WTC11 (cell line): ENCODE results near the gene NRG3. TPM values are rescaled to one million over a fixed set of nuclear protein-coding genes. Genes with fewer than 3 reads are reported as not detected.
A peak's percentile ranks its signal among the peaks of the same experiment; 100 is the strongest.
"Not testable (repeated sequence)": the region's sequence is repeated elsewhere in the genome, so short reads cannot be mapped to it uniquely, and the experiment has no call there.

Source experiments
- ATAC-seq: fragments of 200-7000 bp; cut with Tn5 transposase; 2 replicates; pipeline ENCODE4 v1.10.0; 2021; ENCODE audit warnings: mild to moderate bottlenecking, moderate library complexity
- CTCF ChIA-PET: fragments of 300-600 bp; sonication (Branson Sonifier 250); formaldehyde crosslinking; loops from one replicate; lab custom pipeline; 2021; ENCODE audit warnings: antibody characterized with exemption; lab: Charles Lee
- POLR2A ChIA-PET: fragments of 350-600 bp; sonication (Branson Sonifier 250); formaldehyde crosslinking; loops from one replicate; lab custom pipeline; 2021; ENCODE audit warnings: antibody characterized with exemption; lab: Charles Lee
- DNase-seq: peaks from one replicate; pipeline ENCODE4 v3.0.0; 2021; ENCODE audit warnings: low spot score
- H3K27ac Mint-ChIP-seq: 2 replicates; pipeline ENCODE4 v1.8.0; 2021; ENCODE audit warnings: mixed read lengths
- H3K27me3 Mint-ChIP-seq: 2 replicates; pipeline ENCODE4 v1.8.0; 2021; ENCODE audit warnings: low read depth, mild to moderate bottlenecking, moderate library complexity, mixed read lengths
- H3K36me3 Mint-ChIP-seq: 2 replicates; pipeline ENCODE4 v1.8.0; 2021; ENCODE audit warnings: mixed read lengths
- H3K4me1 Mint-ChIP-seq: 2 replicates; pipeline ENCODE4 v1.8.0; 2022; ENCODE audit warnings: mixed read lengths
- H3K4me3 Mint-ChIP-seq: 2 replicates; pipeline ENCODE4 v1.8.0; 2021; ENCODE audit warnings: mild to moderate bottlenecking, moderate library complexity, mixed read lengths
- H3K9me3 Mint-ChIP-seq: 2 replicates; pipeline ENCODE4 v1.8.0; 2021; ENCODE audit warnings: mixed read lengths
- CREB1 ChIP-seq: sonication (generic); formaldehyde crosslinking; IDR thresholded peaks from 2 replicates; pipeline ENCODE4 v1.8.0; 2023; ENCODE audit warnings: mild to moderate bottlenecking, missing genetic modification reagents
- CREM ChIP-seq: sonication (generic); formaldehyde crosslinking; IDR thresholded peaks from 2 replicates; pipeline ENCODE4 v1.8.1; 2022; ENCODE audit warnings: mild to moderate bottlenecking, missing genetic modification reagents, moderate library complexity
- EMX1 ChIP-seq: fragments of 250-450 bp; sonication (Bioruptor Pico); IDR thresholded peaks from 2 replicates; pipeline ENCODE4 v1.8.0; 2021; ENCODE audit warnings: mild to moderate bottlenecking
- FOXP1 ChIP-seq: sonication (generic); formaldehyde crosslinking; IDR thresholded peaks from 2 replicates; pipeline ENCODE4 v1.8.0; 2022; ENCODE audit warnings: missing genetic modification reagents, mild to moderate bottlenecking, moderate library complexity, borderline replicate concordance
- GABPB1 ChIP-seq: sonication (generic); formaldehyde crosslinking; IDR thresholded peaks from 2 replicates; pipeline ENCODE4 v1.8.1; 2023; ENCODE audit warnings: mild to moderate bottlenecking, missing genetic modification reagents
- JAZF1 ChIP-seq: fragments of 250-450 bp; sonication (Bioruptor Pico); IDR thresholded peaks from 2 replicates; pipeline ENCODE4 v1.9.0; 2021; ENCODE audit warnings: moderate library complexity, mild to moderate bottlenecking, inconsistent platforms
- JUN ChIP-seq: sonication (generic); formaldehyde crosslinking; IDR thresholded peaks from 2 replicates; pipeline ENCODE4 v1.8.0; 2023; ENCODE audit warnings: mild to moderate bottlenecking, missing genetic modification reagents
- MYBL2 ChIP-seq: sonication (generic); formaldehyde crosslinking; IDR thresholded peaks from 2 replicates; pipeline ENCODE4 v1.8.1; 2023; ENCODE audit warnings: mild to moderate bottlenecking, moderate library complexity, missing genetic modification reagents
- PRRX2 ChIP-seq: fragments of 250-450 bp; sonication (Bioruptor Pico); IDR thresholded peaks from 2 replicates; pipeline ENCODE4 v1.8.0; 2021; ENCODE audit warnings: mild to moderate bottlenecking
- RORB ChIP-seq: fragments of 250-450 bp; sonication (Bioruptor Pico); IDR thresholded peaks from 2 replicates; pipeline ENCODE4 v1.9.0; 2021; ENCODE audit warnings: mild to moderate bottlenecking
- SMAD3 ChIP-seq: sonication (generic); formaldehyde crosslinking; IDR thresholded peaks from 2 replicates; pipeline ENCODE4 v1.8.0; 2022; ENCODE audit warnings: missing genetic modification reagents, mild to moderate bottlenecking, borderline replicate concordance
- SOX15 ChIP-seq: fragments of 250-450 bp; sonication (Bioruptor Pico); IDR thresholded peaks from 2 replicates; pipeline ENCODE4 v1.9.0; 2021; ENCODE audit warnings: mild to moderate bottlenecking
- TCF7 ChIP-seq: sonication (generic); formaldehyde crosslinking; IDR thresholded peaks from 2 replicates; pipeline ENCODE4 v1.8.0; 2022; ENCODE audit warnings: mild to moderate bottlenecking, low read depth, missing genetic modification reagents, moderate library complexity
- TP53 ChIP-seq: sonication (generic); formaldehyde crosslinking; IDR thresholded peaks from 2 replicates; pipeline ENCODE4 v1.8.1; 2023; ENCODE audit warnings: mild to moderate bottlenecking, missing genetic modification reagents
- ZNF121 ChIP-seq: sonication (generic); formaldehyde crosslinking; IDR thresholded peaks from 2 replicates; pipeline ENCODE4 v1.8.0; 2023; ENCODE audit warnings: missing genetic modification reagents
- ZNF219 ChIP-seq: sonication (generic); formaldehyde crosslinking; IDR thresholded peaks from 2 replicates; pipeline ENCODE4 v1.8.0; 2023; ENCODE audit warnings: missing genetic modification reagents, mild to moderate bottlenecking, borderline replicate concordance
- ZNF232 ChIP-seq: sonication (generic); formaldehyde crosslinking; IDR thresholded peaks from 2 replicates; pipeline ENCODE4 v1.8.0; 2022; ENCODE audit warnings: mild to moderate bottlenecking, missing genetic modification reagents
- ZNF263 ChIP-seq: sonication (generic); formaldehyde crosslinking; IDR thresholded peaks from 2 replicates; pipeline ENCODE4 v1.8.1; 2022; ENCODE audit warnings: low read depth, mild to moderate bottlenecking, moderate library complexity, missing genetic modification reagents
- ZNF396 ChIP-seq: fragments of 250-450 bp; sonication (Bioruptor Pico); IDR thresholded peaks from 2 replicates; pipeline ENCODE4 v1.8.0; 2021; ENCODE audit warnings: mild to moderate bottlenecking, moderate library complexity, borderline replicate concordance
- ZNF416 ChIP-seq: fragments of 250-450 bp; sonication (Bioruptor Pico); IDR thresholded peaks from 2 replicates; pipeline ENCODE4 v1.9.0; 2021; ENCODE audit warnings: mild to moderate bottlenecking, inconsistent platforms
- ZNF423 ChIP-seq: fragments of 250-450 bp; sonication (Bioruptor Pico); IDR thresholded peaks from 2 replicates; pipeline ENCODE4 v2.1.2; 2022; ENCODE audit warnings: mild to moderate bottlenecking, moderate library complexity
- total RNA-seq: library from RNA; stranded (reverse); gene quantifications from 3 replicates; pipeline ENCODE4 v1.2.3, GENCODE V29; 2021
- TF ChIP-seq, protein P1 (sequence below): sonication (generic); formaldehyde crosslinking; IDR thresholded peaks from 2 replicates; pipeline ENCODE4 v1.8.1; 2022; ENCODE audit warnings: mild to moderate bottlenecking, missing genetic modification reagents, moderate library complexity, borderline replicate concordance
- TF ChIP-seq, protein P2 (sequence below): sonication (generic); formaldehyde crosslinking; IDR thresholded peaks from 2 replicates; pipeline ENCODE4 v1.8.1; 2023; ENCODE audit warnings: mild to moderate bottlenecking, moderate library complexity, missing genetic modification reagents
- TF ChIP-seq, protein P3 (sequence below): fragments of 250-450 bp; sonication (Bioruptor Pico); IDR thresholded peaks from 2 replicates; pipeline ENCODE4 v2.1.2; 2022; ENCODE audit warnings: mild to moderate bottlenecking, moderate library complexity
- TF ChIP-seq, protein P4 (sequence below): sonication (generic); formaldehyde crosslinking; conservative IDR thresholded peaks from 2 replicates; pipeline ENCODE4 v1.8.1; 2023; ENCODE audit warnings: mild to moderate bottlenecking, low read depth, missing genetic modification reagents, moderate library complexity

Gene NRG3
- total RNA-seq, 1 experiment from 2014 or later, result 7.0 TPM

DNA sequence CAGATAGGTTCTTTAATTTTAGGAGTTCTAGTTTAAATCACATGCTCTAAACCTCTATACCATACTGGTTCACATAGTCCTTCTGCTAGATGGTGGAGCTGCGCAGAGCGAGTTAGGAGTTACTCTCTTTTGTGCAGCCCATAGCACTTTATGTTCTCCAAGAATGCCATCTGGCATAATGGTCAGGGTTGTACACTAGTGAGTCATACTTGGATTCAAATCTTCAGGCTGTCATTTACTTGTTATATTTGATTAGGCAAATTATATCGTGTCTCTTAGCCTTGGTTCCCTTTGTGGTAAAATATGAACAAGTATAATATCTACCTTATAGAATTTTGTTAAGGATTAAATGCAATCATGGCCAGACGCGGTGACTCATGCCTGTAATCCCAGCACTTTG lies 1078.3 kb downstream of the NRG3 start (continued):
- TF ChIP-seq, protein P1, sequence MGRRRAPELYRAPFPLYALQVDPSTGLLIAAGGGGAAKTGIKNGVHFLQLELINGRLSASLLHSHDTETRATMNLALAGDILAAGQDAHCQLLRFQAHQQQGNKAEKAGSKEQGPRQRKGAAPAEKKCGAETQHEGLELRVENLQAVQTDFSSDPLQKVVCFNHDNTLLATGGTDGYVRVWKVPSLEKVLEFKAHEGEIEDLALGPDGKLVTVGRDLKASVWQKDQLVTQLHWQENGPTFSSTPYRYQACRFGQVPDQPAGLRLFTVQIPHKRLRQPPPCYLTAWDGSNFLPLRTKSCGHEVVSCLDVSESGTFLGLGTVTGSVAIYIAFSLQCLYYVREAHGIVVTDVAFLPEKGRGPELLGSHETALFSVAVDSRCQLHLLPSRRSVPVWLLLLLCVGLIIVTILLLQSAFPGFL, result no peak
- no peak for TF ChIP-seq ZNF416 (CRISPR knock-in tag)
- TF ChIP-seq, all 79 proteins: peak for 0

DNA sequence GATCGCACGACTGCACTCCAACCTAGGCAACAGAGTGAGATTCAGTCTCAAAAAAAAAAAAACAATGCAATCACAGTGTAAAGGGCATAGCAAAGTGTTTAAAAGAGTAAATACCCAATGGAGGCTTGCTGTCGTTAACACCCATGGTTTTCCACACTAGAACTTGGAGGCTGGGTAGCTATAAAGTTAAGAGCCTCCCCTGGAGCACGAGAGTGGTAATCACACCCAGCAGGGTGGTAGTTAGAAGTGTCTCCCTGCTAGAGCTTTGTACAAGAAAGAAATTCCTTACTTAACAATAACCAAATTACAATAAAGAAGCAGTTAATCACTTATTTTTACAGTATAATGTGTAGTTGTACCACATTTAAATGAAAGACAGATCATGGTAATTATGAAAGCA lies 1078.9 kb downstream of the NRG3 start:
- Mint-ChIP-seq H3K27ac (no peak overlapping the region), H3K27me3 (no peaks in the 10 kb centered on the region), H3K4me1 (peaks cover 7% of the 10 kb centered on the region; the same call in 1 of the 2 replicates), H3K9me3 (no peaks in the 10 kb centered on the region), H3K4me3 (no peak overlapping the region), H3K36me3 (no peaks in the 10 kb centered on the region)
- ATAC-seq, result peak; percentile 43
- ChIA-PET CTCF (interaction anchor here (0.7 to 1.5 kb wide), 7 partner anchors 15 to 804 kb away, joined by 3 to 4 read pairs (median 4); no protein-coding TSS in a partner anchor), POLR2A (no interaction called here)
- no peak for DNase-seq
- TF ChIP-seq TCF7 (CRISPR knock-in tag), result no peak
- no peak for TF ChIP-seq EMX1 (CRISPR knock-in tag)
- TF ChIP-seq ZNF423 (CRISPR knock-in tag), result no peak
- TF ChIP-seq ZNF121 (CRISPR knock-in tag), result no peak
- no peak for TF ChIP-seq ZNF232 (CRISPR knock-in tag)
- no peak for TF ChIP-seq JUN (CRISPR knock-in tag)
- TF ChIP-seq GABPB1 (CRISPR knock-in tag), result no peak
- no peak for TF ChIP-seq MYBL2
- TF ChIP-seq, protein P2, sequence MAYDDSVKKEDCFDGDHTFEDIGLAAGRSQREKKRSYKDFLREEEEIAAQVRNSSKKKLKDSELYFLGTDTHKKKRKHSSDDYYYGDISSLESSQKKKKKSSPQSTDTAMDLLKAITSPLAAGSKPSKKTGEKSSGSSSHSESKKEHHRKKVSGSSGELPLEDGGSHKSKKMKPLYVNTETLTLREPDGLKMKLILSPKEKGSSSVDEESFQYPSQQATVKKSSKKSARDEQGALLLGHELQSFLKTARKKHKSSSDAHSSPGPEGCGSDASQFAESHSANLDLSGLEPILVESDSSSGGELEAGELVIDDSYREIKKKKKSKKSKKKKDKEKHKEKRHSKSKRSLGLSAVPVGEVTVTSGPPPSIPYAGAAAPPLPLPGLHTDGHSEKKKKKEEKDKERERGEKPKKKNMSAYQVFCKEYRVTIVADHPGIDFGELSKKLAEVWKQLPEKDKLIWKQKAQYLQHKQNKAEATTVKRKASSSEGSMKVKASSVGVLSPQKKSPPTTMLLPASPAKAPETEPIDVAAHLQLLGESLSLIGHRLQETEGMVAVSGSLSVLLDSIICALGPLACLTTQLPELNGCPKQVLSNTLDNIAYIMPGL (CRISPR knock-in tag), result no peak
- no peak for TF ChIP-seq ZNF396 (CRISPR knock-in tag)
- TF ChIP-seq ZNF263 (CRISPR knock-in tag), result no peak

DNA sequence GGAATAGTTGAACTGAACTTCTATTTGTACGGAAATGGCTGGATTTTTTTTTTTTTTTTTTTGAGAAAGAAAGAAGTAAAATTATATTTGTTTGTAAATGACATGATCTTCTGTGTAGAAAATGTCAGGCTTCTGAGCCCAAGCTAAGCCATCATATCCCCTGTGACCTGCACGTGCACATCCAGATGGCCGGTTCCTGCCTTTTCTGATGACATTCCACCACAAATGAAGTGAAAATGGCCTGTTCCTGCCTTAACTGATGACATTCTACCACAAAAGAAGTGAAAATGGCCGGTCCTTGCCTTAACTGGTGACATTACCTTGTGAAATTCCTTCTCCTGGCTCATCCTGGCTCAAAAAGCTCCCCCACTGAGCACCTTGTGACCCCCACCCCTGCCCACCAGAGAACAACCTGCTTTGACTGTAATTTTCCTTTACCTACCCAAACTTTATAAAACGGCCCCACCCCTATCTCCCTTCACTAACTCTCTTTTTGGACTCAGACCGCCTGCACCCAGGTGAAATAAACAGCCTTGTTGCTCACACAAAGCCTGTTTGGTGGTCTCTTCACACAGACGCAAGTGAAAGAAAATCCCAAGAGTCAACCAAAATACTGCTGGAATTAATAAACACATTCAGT lies 1085.5 kb downstream of the NRG3 start:
- peak overlapping the region; percentile 66 for H3K27ac Mint-ChIP-seq
- ATAC-seq, H3K27me3 Mint-ChIP-seq, DNase-seq, H3K9me3 Mint-ChIP-seq, H3K4me3 Mint-ChIP-seq, H3K36me3 Mint-ChIP-seq, POLR2A ChIA-PET, CTCF ChIA-PET: not testable (repeated sequence)
- H3K4me1 Mint-ChIP-seq, result peaks cover 68% of the 10 kb centered on the region

DNA sequence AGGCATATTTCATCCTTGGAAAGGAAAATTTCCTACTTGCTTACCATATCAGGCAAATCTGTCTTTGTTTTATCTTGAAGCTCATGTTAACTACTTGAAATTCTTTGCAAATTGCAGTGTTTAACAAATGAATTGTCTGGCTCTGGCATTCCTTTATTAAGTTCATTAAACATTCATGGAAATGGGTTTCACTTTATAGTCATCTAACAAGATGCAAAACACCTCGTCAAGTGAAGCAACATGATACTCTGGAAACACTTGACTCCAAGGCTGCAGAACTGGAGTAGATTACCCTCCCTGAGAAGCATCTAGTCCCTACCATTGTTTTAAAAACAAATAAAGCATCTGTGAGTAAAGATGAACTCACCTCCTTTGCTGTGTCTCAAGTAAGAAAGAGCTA lies 1086.9 kb downstream of the NRG3 start:
- peak overlapping the region; percentile 29; the same call in 1 of the 2 replicates for H3K4me3 Mint-ChIP-seq
- ChIA-PET CTCF (no interaction called here), POLR2A (no interaction called here)
- DNase-seq (no peak), ATAC-seq (peak; percentile 76)
- H3K36me3 Mint-ChIP-seq, result no peaks in the 10 kb centered on the region
- H3K4me1 Mint-ChIP-seq, result peaks cover 74% of the 10 kb centered on the region
- H3K9me3 Mint-ChIP-seq, result no peaks in the 10 kb centered on the region
- H3K27ac Mint-ChIP-seq, result peak overlapping the region; percentile 96
- no peaks in the 10 kb centered on the region for H3K27me3 Mint-ChIP-seq
- TF ChIP-seq CREM (CRISPR knock-in tag), result no peak
- no peak for TF ChIP-seq ZNF219 (CRISPR knock-in tag)
- TF ChIP-seq, protein P3, sequence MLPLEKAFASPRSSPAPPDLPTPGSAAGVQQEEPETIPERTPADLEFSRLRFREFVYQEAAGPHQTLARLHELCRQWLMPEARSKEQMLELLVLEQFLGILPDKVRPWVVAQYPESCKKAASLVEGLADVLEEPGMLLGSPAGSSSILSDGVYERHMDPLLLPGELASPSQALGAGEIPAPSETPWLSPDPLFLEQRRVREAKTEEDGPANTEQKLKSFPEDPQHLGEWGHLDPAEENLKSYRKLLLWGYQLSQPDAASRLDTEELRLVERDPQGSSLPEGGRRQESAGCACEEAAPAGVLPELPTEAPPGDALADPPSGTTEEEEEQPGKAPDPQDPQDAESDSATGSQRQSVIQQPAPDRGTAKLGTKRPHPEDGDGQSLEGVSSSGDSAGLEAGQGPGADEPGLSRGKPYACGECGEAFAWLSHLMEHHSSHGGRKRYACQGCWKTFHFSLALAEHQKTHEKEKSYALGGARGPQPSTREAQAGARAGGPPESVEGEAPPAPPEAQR (CRISPR knock-in tag), result no peak
- TF ChIP-seq TP53 (CRISPR knock-in tag), result no peak
- TF ChIP-seq, protein P4, sequence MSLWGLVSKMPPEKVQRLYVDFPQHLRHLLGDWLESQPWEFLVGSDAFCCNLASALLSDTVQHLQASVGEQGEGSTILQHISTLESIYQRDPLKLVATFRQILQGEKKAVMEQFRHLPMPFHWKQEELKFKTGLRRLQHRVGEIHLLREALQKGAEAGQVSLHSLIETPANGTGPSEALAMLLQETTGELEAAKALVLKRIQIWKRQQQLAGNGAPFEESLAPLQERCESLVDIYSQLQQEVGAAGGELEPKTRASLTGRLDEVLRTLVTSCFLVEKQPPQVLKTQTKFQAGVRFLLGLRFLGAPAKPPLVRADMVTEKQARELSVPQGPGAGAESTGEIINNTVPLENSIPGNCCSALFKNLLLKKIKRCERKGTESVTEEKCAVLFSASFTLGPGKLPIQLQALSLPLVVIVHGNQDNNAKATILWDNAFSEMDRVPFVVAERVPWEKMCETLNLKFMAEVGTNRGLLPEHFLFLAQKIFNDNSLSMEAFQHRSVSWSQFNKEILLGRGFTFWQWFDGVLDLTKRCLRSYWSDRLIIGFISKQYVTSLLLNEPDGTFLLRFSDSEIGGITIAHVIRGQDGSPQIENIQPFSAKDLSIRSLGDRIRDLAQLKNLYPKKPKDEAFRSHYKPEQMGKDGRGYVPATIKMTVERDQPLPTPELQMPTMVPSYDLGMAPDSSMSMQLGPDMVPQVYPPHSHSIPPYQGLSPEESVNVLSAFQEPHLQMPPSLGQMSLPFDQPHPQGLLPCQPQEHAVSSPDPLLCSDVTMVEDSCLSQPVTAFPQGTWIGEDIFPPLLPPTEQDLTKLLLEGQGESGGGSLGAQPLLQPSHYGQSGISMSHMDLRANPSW, result no peak
- TF ChIP-seq SOX15, result no peak
- no peak for TF ChIP-seq FOXP1 (CRISPR knock-in tag)
- no peak for TF ChIP-seq CREB1 (CRISPR knock-in tag)
- no peak for TF ChIP-seq JUN (CRISPR knock-in tag)
- TF ChIP-seq RORB (CRISPR knock-in tag), result no peak
- no peak for TF ChIP-seq SMAD3 (CRISPR knock-in tag)
- no peak for TF ChIP-seq JAZF1 (CRISPR knock-in tag)
- no peak for TF ChIP-seq PRRX2 (CRISPR knock-in tag)
